NT2/D1 (cell line): ENCODE measurements around the gene NRXN3.

Source experiments
- SUZ12 ChIP-seq: IDR thresholded peaks from 2 replicates; pipeline ENCODE4 v1.6.1; 2011; ENCODE audit not compliant: insufficient read length, insufficient read depth; ENCODE audit errors: extremely low read depth
- YY1 ChIP-seq: IDR thresholded peaks from 2 replicates; pipeline ENCODE4 v1.6.1; 2011; ENCODE audit not compliant: insufficient read length, insufficient read depth
- ZNF274 ChIP-seq: IDR thresholded peaks from 2 replicates; pipeline ENCODE4 v1.6.1; 2011; ENCODE audit warnings: mild to moderate bottlenecking, low read depth, low read length

DNA sequence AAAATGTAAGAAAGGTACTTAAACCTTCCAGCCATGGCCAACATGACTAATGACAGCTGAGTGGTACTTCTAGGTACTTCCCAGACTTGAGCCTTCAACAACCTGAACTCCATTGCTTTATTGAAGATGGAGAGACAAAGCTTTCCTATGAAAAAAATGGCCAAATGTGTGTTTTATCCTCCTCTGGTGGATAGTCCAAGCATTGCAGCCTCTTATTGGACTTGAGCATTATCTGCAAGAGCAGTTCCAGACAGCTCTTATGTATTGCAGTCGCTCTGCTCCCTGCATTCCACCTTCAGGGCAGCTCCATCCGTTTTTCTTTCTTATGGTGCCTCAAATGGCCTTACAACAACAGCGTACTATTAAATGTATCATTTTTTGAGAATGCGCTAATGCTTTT lies 588.2 kb downstream of the NRXN3 start:
- TF ChIP-seq YY1: no peak
- TF ChIP-seq ZNF274: no peak
- TF ChIP-seq SUZ12: no peak
